Iris pigment epithelial cell (primary cell): Measurements from ENCODE around the gene ZNHIT6.
"Not testable (repeated sequence)": the region's sequence is repeated elsewhere in the genome, so short reads cannot be mapped to it uniquely, and the experiment has no call there.

Experiments used
- DNase-seq: peaks from one replicate; pipeline ENCODE4 v3.0.0-alpha.2; 2011; ENCODE audit warnings: low read depth

Gene ZNHIT6, protein sequence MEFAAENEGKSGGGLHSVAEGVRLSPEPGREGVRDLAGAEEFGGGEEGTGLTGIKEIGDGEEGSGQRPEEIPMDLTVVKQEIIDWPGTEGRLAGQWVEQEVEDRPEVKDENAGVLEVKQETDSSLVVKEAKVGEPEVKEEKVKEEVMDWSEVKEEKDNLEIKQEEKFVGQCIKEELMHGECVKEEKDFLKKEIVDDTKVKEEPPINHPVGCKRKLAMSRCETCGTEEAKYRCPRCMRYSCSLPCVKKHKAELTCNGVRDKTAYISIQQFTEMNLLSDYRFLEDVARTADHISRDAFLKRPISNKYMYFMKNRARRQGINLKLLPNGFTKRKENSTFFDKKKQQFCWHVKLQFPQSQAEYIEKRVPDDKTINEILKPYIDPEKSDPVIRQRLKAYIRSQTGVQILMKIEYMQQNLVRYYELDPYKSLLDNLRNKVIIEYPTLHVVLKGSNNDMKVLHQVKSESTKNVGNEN

DNA sequence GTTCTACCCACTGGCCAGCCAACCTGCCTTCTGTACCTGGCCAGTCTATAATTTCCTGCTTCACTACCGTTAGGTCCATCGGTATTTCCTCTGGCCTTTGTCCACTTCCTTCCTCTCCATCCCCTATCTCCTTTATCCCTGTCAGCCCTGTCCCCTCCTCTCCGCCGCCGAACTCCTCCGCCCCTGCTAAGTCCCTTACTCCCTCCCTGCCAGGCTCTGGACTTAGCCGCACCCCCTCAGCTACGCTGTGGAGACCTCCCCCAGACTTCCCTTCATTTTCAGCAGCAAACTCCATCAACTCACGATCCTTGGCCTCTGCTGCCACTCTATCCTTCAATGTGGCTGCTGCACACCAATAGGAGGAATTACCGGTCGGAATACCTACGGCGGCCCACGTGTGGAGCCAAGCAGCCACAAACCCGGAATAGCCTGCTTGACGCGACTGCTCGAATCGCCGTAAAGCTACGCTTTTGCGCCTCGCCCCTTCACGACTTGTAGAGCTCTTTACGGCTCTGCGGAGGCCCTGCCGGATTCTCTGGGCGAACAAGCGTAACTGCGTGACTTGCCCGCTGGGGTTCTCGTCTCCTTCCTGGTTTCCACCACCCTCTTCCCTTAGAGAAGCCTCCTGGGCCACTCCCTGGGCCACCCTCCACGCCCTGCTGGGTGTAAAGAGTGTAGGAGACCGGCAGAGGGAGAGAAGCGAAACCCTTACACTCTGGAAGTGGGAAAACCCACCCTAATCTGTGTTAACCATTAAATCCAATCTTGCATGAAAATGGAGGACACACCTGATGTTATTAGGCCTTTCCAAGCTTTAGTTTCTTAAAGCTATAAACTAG lies at the start of gene ZNHIT6:
Gene ZNHIT6 (minus strand): TSS at position 444 of the 839 bp plus-strand sequence. CDS start 149 bp downstream, at position 295.
- DNase-seq: peak; percentile 99

DNA sequence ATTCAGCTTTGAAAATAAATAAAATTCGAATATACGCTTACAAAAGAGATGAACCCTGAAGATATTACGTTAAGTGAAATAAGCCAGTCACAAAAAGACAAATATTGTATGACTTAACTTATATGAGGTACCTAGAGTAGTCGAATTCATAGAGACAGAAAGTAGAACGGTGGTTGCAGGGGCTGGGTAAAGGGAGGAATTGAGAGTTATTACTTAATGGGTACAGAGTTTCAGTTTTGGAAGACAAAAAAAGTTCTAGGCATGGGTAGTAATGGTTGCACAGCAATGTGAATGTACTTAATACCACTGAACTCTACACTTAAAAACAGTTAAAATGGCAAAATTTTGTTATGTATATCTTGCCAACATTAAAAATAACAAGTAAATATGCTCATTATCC lies 48.6 kb upstream of the ZNHIT6 start:
- no peak for DNase-seq

DNA sequence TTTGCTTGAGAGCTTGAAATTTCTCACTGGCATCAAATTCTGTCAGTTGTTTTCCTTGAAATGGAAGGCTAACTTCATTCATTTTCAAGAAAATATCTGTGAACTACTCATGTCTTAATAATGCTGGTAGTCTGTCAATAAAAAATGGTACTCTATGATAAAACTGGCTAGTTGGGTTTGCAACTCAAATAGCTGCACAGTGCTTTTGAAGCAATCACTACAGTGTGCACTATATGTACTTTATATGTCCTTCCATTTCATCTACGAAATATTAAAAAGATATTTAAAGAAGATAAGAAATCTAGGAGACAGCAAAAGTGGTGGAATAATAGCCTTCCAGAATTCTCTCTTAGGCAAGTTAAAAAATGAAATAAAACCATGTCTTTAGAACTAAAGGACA lies 39.9 kb upstream of the ZNHIT6 start:
- no peak for DNase-seq

DNA sequence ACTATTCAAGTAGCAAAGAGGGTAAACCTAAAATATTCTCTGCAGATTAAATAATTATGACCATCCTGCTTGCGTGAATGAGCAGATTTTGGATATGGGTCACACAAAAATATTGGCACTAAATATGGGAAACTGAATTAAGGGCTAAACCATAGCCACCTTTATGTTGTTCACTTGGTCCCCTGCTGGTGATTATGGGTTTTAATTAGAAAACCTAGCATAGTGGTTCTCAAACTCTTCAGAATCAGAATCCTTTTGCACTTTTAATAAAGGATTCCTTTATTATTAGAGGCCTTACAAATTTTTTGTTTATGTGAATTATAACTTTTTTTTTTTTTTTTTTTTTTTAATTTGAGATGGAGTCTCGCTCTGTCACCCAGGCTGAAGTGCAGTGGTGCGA lies 38.5 kb upstream of the ZNHIT6 start:
- no peak for DNase-seq

DNA sequence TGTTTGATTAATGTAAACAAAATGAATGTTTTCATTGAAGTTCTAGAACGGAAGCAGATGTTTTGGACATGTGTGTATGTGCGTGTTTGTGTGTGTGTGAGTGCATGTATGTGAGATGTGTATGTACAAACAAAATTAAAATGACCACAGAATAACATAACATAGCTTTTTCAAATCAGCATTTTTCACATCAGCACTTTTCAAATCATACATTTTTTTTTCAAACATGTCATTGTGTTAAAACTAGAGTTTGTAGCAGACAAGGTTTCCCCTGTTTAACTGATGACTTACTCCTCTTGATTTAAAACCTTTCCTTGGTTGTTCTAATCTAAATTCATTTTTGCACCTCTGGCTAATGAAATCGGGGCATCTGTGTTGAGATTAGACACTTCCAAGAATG lies 35.6 kb upstream of the ZNHIT6 start:
- no peak for DNase-seq

DNA sequence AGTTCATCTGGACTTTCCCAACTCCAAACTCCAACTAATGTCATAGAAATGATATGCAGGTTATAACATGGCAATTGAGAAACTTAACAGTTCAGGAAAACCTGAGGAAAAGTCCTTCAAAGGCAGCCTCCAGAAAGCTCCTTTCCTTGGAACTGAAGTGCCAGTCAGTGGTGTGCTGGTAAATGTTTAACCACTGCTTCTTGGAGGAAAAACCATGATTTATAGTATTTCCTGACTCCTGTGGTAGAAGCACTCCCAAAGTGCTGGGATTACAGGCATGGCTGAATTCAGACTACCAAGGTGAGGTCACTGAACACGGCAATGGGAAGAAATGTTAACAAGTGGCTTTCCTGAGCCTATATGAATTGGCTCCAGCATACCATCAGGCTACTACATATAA lies 26.7 kb upstream of the ZNHIT6 start:
- DNase-seq: no peak

DNA sequence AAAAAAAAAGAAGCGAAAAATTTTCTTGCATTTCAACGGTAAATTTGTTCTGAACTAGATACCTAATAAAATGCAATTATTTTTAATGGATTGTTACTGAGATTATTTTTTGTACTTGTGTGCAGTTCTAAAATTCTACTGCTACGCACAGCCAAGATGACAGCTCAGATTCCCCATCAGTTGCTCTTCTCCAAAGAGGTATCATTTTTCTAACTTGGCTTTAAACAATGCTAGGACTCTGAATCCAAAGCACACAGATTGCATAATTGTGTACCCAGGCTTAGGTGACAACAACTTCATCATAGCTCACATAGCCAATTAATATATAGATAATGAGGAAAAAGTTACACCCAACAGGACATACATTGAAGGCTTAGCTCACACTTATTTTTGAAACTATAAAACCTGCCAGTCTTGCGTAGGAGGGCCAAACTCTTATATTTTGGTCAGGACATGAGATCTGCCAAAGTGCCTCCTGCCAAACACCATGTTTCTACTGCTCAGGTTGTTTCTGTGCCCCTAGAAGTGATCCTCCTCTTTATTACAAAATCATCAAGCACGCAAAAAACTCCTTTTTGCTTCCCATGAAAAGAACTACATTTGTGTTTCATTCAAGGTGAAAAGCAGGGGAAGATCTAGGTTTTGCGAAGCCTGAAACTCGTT lies 10.6 kb upstream of the ZNHIT6 start:
- no peak for DNase-seq

DNA sequence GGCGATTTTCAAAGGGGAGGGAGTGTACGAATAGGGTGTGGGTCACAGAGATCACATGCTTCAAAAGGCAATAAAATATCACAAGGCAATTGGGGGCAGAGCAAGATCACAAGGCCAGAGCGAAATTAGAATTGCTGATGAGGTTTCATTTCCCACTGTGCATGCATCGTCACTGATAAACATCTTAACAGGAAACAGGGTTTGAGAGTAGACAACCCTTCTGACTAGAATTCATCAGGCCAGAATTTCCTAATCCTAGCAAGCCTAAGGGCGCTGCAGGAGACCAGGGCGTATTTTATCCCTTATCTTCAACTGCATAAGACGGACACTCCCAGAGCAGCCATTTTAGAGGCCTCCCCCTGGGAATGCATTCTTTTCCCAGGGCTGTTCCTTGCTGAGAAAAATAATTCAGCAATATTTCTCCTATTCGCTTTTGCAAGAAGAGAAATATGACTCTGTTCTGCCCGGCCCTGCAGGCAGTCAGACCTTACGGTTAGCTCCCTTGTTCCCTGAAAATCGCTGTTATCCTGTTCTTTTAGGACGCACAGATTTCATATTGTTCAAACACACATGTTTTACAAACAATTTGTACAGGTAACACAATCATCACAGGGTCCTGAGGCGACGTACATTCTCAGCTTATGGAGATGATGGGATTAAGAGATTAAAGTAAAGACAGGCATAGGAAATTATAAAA lies 6.3 kb upstream of the ZNHIT6 start:
- not testable (repeated sequence) for DNase-seq

DNA sequence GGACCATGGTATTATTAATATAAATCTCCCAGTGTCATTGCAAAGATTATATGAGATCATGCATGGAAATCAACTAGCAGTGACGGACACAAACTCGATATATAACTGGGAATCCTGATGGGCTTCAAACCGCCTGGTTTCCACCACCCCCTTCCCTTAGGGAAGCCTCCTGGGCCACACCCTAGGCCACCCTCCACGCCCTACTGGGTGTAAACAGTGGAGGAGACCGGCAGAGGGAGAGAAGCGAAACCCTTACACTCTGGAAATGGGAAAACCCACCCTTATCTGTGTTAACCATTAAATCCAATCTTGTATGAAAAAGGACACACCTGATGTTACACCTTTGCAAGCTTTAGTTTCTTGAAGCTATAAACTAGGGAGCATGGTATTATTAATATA lies 595 bp upstream of the ZNHIT6 start:
- DNase-seq: no peak

DNA sequence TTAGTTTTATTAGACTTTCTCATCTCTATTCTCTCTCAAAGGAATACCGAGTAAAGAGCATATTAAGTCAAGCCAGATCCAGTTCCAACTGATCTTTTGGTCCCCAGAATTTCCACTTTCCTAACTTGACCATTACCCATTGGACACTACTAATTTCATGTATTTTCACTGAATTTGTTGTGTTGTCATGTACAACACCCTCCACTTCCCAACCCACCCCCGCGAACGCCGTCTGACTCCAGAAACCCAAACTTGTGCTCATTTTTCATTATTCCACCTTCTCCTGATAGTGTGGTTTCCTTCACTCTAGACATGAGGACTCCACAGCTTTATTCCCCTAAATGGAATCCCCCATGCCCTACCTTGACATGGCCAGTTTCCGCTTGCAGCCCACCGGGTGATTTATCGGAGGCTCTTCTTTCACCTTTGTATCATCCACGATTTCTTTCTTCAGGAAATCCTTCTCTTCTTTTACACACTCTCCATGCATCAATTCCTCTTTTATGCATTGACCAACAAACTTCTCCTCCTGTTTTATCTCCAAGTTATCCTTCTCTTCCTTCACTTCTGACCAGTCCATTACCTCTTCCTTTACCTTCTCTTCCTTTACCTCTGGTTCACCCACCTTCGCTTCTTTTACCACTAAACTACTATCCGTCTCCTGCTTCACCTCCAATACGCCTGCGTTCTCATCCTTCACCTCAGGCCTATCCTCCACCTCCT lies 805 bp downstream of the ZNHIT6 start:
- peak; percentile 17 for DNase-seq

DNA sequence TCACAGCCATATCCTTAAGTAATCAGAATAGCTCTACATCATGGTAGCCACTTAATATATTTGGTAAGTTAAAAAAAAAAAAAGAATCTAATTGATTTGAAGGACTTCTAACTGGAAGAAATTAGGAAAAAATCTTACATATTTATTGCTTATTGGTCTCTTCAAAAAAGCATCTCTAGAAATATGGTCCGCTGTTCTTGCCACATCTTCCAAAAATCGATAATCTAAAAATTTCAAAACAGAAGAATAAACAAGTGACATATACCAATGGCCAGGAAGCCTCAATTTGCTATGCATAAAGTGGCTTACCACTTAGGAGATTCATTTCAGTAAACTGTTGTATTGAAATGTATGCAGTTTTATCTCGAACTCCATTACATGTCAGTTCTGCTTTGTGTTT lies 2.3 kb downstream of the ZNHIT6 start:
- DNase-seq: no peak

DNA sequence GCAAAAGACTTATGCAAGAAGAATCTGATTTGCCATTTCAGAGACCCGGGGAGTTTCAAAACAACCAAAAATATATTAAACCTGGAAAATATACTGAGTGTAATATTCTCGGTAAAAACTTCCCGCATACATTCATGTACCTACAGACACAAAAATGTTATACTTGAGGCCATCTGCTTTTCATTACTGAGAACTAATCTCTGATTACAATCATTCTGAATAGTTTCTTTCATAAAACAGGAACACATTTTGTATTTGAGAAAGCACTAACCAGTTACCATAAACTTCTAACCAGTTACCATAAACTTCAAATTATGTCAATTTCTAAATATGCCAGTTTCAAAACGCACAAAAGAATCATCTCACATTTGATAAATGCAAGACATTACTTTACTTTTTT lies 7.8 kb downstream of the ZNHIT6 start:
- DNase-seq: no peak

DNA sequence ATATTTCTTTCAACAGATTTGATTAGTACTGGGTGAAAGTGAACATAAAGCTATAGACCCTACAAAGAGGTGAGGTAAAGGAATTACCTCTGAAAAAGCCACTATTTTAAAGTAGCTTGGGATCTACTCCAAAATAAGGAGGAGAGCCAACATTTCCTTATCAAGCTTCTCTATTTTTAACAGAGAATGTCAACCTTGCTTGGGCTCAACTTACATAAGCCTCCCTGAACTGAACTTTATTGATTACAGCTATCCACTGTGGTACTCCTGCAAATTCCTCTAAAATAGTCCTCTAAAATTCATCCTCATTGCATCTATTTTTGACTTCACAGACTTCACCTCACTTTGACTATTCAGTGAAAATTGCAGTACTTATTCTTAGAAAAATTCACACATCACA lies 10.3 kb downstream of the ZNHIT6 start:
- DNase-seq: no peak

DNA sequence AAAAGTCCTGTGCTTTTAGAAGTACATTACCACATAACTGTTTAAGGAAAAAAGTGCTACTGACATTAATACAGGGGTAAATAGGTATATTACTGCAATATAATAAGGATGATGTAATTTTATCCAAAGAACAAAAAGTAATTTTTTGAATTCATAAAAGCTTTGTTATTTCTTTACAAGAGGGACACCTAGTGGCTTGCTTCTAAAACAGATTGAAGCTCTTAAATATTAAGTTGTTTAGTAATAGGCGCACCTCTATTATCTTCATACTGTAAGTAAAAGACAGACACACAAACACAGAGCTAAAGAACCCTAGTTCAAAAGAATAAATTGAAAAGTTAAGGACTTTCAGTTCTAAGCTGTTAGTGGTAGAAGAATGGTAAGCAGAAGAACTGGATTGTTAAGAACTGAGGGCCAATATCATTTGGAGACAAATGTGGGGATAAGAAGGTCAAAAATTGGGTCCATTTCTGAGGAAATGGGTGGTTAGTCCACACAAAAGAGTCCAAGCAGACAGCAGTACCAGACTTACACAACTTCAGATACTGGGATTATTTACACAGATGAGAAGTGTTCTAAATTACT lies 15.4 kb downstream of the ZNHIT6 start:
- peak; percentile 73 for DNase-seq

DNA sequence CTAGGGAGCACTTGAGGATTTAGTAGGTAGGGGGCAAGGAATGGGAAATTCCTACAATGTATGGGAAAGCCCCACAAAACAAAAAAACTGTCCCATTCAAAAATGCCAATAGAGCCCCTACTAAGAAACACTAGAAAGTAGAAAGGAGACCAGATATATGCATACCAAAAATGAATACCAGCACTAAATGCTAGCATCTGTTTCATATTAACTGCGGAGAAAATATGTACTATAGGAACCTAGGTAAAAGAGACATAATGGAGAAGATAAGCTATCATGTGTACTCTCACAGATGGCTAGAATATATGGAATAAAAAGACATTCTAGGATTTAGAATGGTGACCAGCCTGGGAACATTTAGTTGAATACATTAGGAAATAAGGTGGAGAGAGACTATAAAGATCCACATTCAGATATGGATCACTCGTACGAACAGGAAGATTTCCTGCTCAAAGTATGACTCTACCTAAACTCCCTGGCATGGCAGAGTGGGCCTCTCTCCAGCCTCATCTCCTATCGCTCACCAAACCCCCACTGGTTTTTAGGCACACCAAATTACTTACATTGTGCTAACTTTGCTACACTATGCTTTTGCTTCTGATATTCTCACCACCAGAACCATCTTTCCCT lies 18.3 kb downstream of the ZNHIT6 start:
- DNase-seq: no peak

DNA sequence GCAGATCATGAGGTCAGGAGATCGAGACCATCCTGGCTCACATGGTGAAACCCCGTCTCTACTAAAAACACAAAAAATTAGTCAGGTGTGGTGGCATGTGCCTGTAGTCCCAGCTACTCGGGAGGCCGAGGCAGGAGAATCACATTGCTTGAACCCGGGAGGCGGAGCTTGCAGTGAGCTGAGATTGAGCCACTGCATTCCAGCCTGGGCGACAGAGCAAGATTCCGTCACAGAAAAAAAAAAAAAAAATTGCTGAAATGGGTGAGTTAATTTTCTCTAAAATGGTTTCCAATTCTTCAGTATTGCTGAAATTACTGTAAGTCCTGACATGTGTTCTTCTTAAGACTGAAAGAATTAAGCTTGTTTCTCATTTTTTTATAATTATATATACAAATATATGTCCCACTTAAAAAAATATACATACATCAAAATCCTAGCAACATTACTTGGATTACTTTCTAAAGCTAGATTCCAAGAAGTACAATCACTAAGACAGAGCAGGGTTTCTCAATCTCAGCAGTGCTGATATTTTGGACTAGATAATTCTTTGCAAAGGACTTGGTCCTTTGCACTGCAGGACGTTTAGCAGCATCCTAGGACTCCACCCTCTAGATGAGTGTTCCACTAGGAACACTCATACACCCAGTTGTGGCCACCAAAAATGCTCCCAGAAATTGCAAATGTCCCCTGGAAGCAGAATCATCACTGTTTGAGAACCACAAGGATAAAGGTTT lies 24.8 kb downstream of the ZNHIT6 start:
- DNase-seq: no peak

DNA sequence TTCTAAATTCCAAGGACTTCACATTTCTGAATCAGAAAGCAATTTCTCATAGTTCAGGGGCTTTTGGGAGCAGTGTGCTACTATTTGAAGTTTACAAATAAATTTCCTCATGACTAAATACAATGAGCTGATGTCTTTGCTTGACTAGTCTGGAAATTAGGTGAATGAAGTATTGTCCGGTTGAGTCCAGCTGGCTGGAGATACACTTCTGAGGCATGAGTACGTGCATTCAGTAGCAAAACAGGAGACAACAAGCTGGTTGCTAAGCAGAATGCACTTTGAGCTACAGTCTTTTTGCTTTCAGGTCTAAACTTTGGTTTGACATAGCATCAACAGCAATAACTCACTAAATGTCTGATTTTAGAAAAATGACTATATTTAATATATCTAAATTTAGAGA lies 27.1 kb downstream of the ZNHIT6 start:
- peak; percentile 74 for DNase-seq

DNA sequence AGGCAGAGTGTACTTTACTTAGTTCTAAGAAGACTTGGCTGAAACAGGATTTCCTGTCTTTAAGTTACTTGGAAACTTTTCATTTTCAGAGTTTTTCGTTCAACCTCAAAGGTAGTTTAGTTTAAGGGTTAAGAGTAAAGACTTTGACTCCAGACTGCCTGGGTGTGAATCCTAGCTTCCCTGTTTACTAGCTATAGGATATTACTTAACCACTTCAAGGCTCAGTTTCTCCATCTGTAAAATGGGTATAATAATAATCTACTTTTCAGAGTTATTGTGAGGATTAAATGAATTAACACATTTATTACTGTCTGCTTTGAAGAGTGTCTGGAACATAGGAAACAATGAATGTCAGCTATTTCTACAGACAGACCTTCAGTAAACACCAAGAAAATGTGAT lies 30.0 kb downstream of the ZNHIT6 start:
- DNase-seq: no peak

DNA sequence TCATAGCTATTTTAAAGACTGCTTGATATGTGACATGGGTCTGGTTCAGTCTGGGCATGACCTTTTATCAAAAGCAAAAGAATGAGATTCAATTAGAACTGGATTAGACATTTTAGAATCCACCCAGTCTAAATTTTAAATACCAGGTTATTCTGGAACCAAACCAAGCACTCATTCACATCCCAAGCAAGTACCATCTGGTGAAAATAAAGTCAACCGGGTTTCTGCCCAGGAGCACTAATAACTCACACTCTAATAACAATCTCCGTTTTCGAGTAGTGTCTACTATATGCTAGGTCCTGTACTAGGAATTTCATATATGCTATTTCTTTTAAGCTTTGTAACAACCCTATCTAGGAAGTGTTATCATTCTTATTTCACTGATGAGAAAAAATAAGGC lies 30.6 kb downstream of the ZNHIT6 start:
- no peak for DNase-seq
